PC-9 (cell line): ENCODE measurements around the gene SEMA6B. TPM values are rescaled to one million over a fixed set of nuclear protein-coding genes. Genes with fewer than 3 reads are reported as not detected.

Source experiments
- BruUV-seq: library from RNA; stranded (reverse); fragments of 400-500 nt; replicated peaks from 2 replicates; lab custom pipeline; 2021; lab: Mats Ljungman, UMichigan
- CTCF ChIA-PET: fragments of 300-600 bp; sonication (Branson Sonifier 250); formaldehyde crosslinking; loops from one replicate; lab custom pipeline; 2022; ENCODE audit warnings: antibody characterized with exemption; lab: Charles Lee
- POLR2A ChIA-PET: fragments of 300-600 bp; sonication (Branson Sonifier 250); formaldehyde crosslinking; loops from one replicate; lab custom pipeline; 2022; ENCODE audit warnings: antibody characterized with exemption; ENCODE audit not compliant: unreplicated experiment; lab: Charles Lee
- DNase-seq, 2 experiments: peaks; one replicate each; pipeline versions ENCODE4 v3.0.0 to v3.0.0-alpha.2; 2015 to 2022; ENCODE audit warnings: mixed read lengths in 1 of 2
- H2AFZ ChIP-seq: fragments of 200-600 bp; sonication (generic); 2 replicates; pipeline ENCODE4 v1.8.1; 2017; ENCODE audit warnings: antibody characterized with exemption
- H3F3A ChIP-seq: fragments of 200-600 bp; sonication (generic); 2 replicates; pipeline ENCODE4 v1.8.1; 2017; ENCODE audit warnings: antibody characterized with exemption, mild to moderate bottlenecking, low read depth; ENCODE audit not compliant: insufficient read depth
- H3K27ac ChIP-seq: fragments of 200-600 bp; sonication (generic); 2 replicates; pipeline ENCODE4 v1.6.1; 2016; ENCODE audit warnings: mixed run types
- H3K27me3 ChIP-seq: fragments of 200-600 bp; sonication (generic); 2 replicates; pipeline ENCODE4 v1.6.1; 2016; ENCODE audit warnings: low read depth, mixed run types; ENCODE audit not compliant: insufficient read depth
- H3K36me3 ChIP-seq: fragments of 200-600 bp; sonication (generic); 2 replicates; pipeline ENCODE4 v1.6.1; 2016; ENCODE audit warnings: low read depth, mixed run types
- H3K4me1 ChIP-seq: fragments of 200-600 bp; sonication (generic); replicated peaks from 2 replicates; pipeline ENCODE4 v1.6.1; 2016; ENCODE audit warnings: mixed run types; ENCODE audit not compliant: insufficient read depth
- H3K4me2 ChIP-seq: fragments of 200-600 bp; sonication (generic); 2 replicates; pipeline ENCODE4 v1.6.1; 2017; ENCODE audit warnings: mixed run types
- H3K4me3 ChIP-seq: fragments of 200-600 bp; sonication (generic); 2 replicates; pipeline ENCODE4 v1.6.1; 2016; ENCODE audit warnings: mixed run types
- H3K79me2 ChIP-seq: fragments of 200-600 bp; sonication (generic); 2 replicates; pipeline ENCODE4 v1.6.1; 2017; ENCODE audit warnings: low read depth, mixed run types
- H3K9me2 ChIP-seq: fragments of 200-600 bp; sonication (generic); 2 replicates; pipeline ENCODE4 v1.8.1; 2017; ENCODE audit warnings: mild to moderate bottlenecking; ENCODE audit not compliant: insufficient read depth
- H3K9me3 ChIP-seq: fragments of 200-600 bp; sonication (generic); 2 replicates; pipeline ENCODE4 v1.8.1; 2016; ENCODE audit warnings: low read depth; ENCODE audit not compliant: insufficient read depth
- H4K20me1 ChIP-seq: fragments of 200-600 bp; sonication (generic); 2 replicates; pipeline ENCODE4 v1.8.1; 2017; ENCODE audit not compliant: insufficient read depth
- CTCF ChIP-seq: fragments of 200-600 bp; sonication (generic); conservative IDR thresholded peaks from 2 replicates; pipeline ENCODE4 v1.6.1; 2017; ENCODE audit warnings: mixed run types, antibody characterized with exemption, mild to moderate bottlenecking, moderate library complexity
- EZH2 ChIP-seq: fragments of 200-600 bp; sonication (generic); IDR thresholded peaks from 2 replicates; pipeline ENCODE4 v1.8.0; 2017; ENCODE audit warnings: antibody characterized with exemption, low read depth
- intact Hi-C: fragments of 100-400 bp; cut with micrococcal nuclease; formaldehyde crosslinking; loops from one replicate; pipeline ENCODE4 v1.10.0; 2022; ENCODE audit not compliant: unreplicated experiment
- total RNA-seq: library from RNA; stranded (reverse); gene quantifications from 2 replicates; pipeline ENCODE4 v1.2.3, GENCODE V29; 2021

The SEMA6B gene
- total RNA-seq, 1 experiment from 2014 or later, result 3.3 TPM

- ChIA-PET POLR2A (no interaction called here), CTCF (no interaction called here)
- Histone ChIP-seq H4K20me1 (no peaks in the 10 kb centered on the region), H3K79me2 (no peaks in the 10 kb centered on the region), H3K4me1 (no peaks in the 10 kb centered on the region), H3K27ac (no peak overlapping the region), H3K4me2 (no peak overlapping the region), H3F3A (no peaks in the 10 kb centered on the region; the same call in 1 of the 2 replicates), H3K9me2 (no peaks in the 10 kb centered on the region), H3K27me3 (no peaks in the 10 kb centered on the region), H2AFZ (no peak overlapping the region), H3K4me3 (no peak overlapping the region), H3K36me3 (no peaks in the 10 kb centered on the region), H3K9me3 (no peaks in the 10 kb centered on the region)
- BruUV-seq, result no TSS peak
- intact Hi-C loops, result no loop called here
- DNase-seq, result no peak
- TF ChIP-seq CTCF (no peak), EZH2 (no peak)
Observed at GRCh38 chr19:4553092-4553695, 6.3 kb downstream of the SEMA6B start.

GRCh38 chr19:4552525-4552819 lies 7.0 kb downstream of the SEMA6B start:
- Histone ChIP-seq H2AFZ (no peak overlapping the region), H3K27me3 (no peaks in the 10 kb centered on the region), H3K9me2 (no peaks in the 10 kb centered on the region), H3K4me2 (no peak overlapping the region), H3K79me2 (no peaks in the 10 kb centered on the region), H3K4me3 (no peak overlapping the region), H4K20me1 (no peaks in the 10 kb centered on the region), H3K36me3 (no peaks in the 10 kb centered on the region), H3K27ac (no peak overlapping the region), H3K4me1 (no peaks in the 10 kb centered on the region), H3F3A (no peaks in the 10 kb centered on the region; the same call in 1 of the 2 replicates), H3K9me3 (no peaks in the 10 kb centered on the region)
- DNase-seq, result no peak
- POLR2A ChIA-PET, result no interaction called here
- BruUV-seq, result no TSS peak
- CTCF ChIA-PET, result no interaction called here
- no peak for TF ChIP-seq EZH2
- intact Hi-C loops, result no loop called here

- intact Hi-C loops, result no loop called here
- H3K9me2 ChIP-seq, result no peaks in the 10 kb centered on the region
- H3K4me1 ChIP-seq, result no peaks in the 10 kb centered on the region
- no peaks in the 10 kb centered on the region for H3K27me3 ChIP-seq
- POLR2A ChIA-PET, result no interaction called here
- H3K79me2 ChIP-seq, result no peaks in the 10 kb centered on the region
- DNase-seq, result no peak
- H4K20me1 ChIP-seq, result no peaks in the 10 kb centered on the region
- no peaks in the 10 kb centered on the region for H3K36me3 ChIP-seq
- H3K27ac ChIP-seq, result no peak overlapping the region
- no TSS peak for BruUV-seq
- no peak overlapping the region for H3K4me2 ChIP-seq
- no peak overlapping the region for H2AFZ ChIP-seq
- TF ChIP-seq EZH2 (no peak), CTCF (no peak)
- no peak overlapping the region for H3K4me3 ChIP-seq
- CTCF ChIA-PET, result no interaction called here
- H3F3A ChIP-seq, result peaks cover 6% of the 10 kb centered on the region; the same call in 1 of the 2 replicates
- no peaks in the 10 kb centered on the region for H3K9me3 ChIP-seq
Observed at GRCh38 chr19:4550479-4551050, 8.9 kb downstream of the SEMA6B start.
